Activated naive CD4-positive, alpha-beta T cell (primary cell): ENCODE results near the gene NEBL.

Experiments used
- DNase-seq, 4 experiments: peaks; one replicate each; lab custom pipeline; 2025; lab: John Stamatoyannopoulos, UW

NEBL gene

GRCh38 chr10:20901110-20901509, 4.0 kb upstream of the NEBL start:
- no peak for DNase-seq

GRCh38 chr10:20898866-20899535, 1.9 kb upstream of the NEBL start:
- DNase-seq: no peak

GRCh38 chr10:20893297-20893696, 3.8 kb downstream of the NEBL start:
- DNase-seq: no peak

GRCh38 chr10:20892796-20893195, 4.3 kb downstream of the NEBL start:
- no peak for DNase-seq

- no peak for DNase-seq
Measured at GRCh38 chr10:20892011-20892585, 5.0 kb downstream of the NEBL start.

- DNase-seq: no peak
Measured at GRCh38 chr10:20891338-20891714, 5.8 kb downstream of the NEBL start.

- DNase-seq: no peak
Measured at GRCh38 chr10:20890491-20891337, 6.4 kb downstream of the NEBL start.

GRCh38 chr10:20890009-20890408, 7.1 kb downstream of the NEBL start:
- DNase-seq: no peak

GRCh38 chr10:20888620-20889330, 8.3 kb downstream of the NEBL start:
- DNase-seq: no peak

- DNase-seq: no peak
Measured at GRCh38 chr10:20887706-20888555, 9.2 kb downstream of the NEBL start.

GRCh38 chr10:20885678-20886077, 11.4 kb downstream of the NEBL start:
- no peak for DNase-seq

- no peak for DNase-seq
Measured at GRCh38 chr10:20883552-20883951, 13.6 kb downstream of the NEBL start.

- DNase-seq: no peak
Measured at GRCh38 chr10:20882091-20882490, 15.0 kb downstream of the NEBL start.

- no peak for DNase-seq
Measured at GRCh38 chr10:20879136-20879535, 18.0 kb downstream of the NEBL start.

GRCh38 chr10:20877986-20878983, 18.8 kb downstream of the NEBL start:
- DNase-seq: no peak

GRCh38 chr10:20877554-20877953, 19.6 kb downstream of the NEBL start:
- DNase-seq: no peak

GRCh38 chr10:20874261-20874660, 22.9 kb downstream of the NEBL start:
- no peak for DNase-seq

GRCh38 chr10:20871970-20872369, 25.1 kb downstream of the NEBL start:
- no peak for DNase-seq

- DNase-seq: no peak
Measured at GRCh38 chr10:20870834-20871233, 26.3 kb downstream of the NEBL start.

GRCh38 chr10:20863008-20863407, 34.1 kb downstream of the NEBL start:
- DNase-seq: no peak
